GM19099 (cell line): Measurements from ENCODE around the gene TSPAN18.

Source experiments
- POLR2A ChIP-seq: IDR thresholded peaks from 3 replicates; pipeline ENCODE4 v1.6.1; 2011; ENCODE audit warnings: low read depth; ENCODE audit not compliant: insufficient read length; ENCODE audit errors: extremely low read depth

The TSPAN18 gene

DNA sequence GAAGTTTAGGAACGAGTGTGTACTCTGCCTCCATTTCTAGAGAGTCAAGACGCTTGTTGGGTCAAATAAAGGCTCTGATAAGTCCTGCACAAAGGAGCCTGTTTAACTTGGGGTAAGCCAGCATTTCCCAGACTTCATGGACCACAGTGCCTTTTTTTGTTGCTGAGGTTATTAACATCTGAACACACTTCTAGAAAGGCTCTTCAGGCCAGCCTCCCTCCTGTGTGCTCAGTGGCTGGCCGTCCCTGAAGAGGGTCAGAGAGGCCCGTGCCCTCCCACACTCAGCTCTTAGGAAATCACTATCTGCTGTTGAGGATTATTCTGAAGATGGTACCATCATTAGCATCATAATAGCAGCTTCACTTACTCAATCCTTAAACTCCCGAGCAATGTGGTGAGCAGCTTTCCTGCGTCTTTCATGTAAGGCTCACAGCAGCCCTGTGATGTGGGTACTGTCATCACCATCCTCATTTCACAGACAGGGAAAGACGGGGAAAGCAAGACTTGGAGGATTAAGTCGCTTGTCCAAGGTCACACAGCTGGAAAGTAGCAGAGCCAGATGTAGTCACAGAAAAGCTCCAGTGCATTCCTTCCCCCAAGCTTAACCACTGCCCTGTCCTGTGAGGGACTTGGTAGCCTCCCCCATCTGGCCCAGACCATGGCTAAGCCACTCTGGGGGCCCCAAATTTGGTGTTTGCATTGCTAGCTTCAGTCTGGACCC lies 71.3 kb downstream of the TSPAN18 start:
- no peak for TF ChIP-seq POLR2A

DNA sequence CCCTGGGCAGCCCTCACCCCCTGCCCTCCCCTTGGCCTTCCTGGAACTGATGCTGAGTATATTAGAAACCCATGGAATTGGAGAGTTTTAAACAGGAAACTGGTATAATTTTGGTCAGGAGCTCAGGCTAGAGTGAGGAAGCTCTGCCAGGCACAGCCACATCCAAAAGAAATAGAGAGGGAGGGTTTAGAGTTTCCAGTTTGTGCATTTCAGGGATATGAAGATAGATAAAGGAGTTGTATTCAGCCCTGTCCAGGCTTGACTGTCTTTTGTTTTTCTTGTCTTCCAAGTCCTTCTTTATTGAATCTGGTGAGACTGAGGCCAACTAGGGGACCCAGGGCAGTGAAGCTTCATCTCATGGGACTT lies 71.8 kb downstream of the TSPAN18 start:
- no peak for TF ChIP-seq POLR2A

DNA sequence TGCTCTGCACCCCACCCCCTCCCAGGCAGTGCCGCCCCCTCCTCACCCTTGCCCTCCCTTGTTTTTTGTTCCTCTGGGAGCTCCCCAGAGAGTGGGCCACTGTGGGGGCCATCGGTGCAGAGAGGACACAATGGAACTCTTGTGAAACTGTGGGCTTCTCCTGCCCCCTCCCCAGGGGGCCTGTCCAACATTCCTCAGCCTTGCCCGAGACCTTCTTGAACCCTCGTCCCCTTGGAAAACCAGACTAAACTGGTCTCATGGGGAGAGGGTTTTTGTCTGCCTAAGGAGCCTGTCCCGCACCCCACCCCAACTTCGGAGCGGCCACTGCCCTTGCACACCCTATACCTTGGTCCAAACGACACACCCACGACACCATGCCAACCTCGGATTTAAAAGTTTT lies 72.2 kb downstream of the TSPAN18 start:
- TF ChIP-seq POLR2A, result no peak

DNA sequence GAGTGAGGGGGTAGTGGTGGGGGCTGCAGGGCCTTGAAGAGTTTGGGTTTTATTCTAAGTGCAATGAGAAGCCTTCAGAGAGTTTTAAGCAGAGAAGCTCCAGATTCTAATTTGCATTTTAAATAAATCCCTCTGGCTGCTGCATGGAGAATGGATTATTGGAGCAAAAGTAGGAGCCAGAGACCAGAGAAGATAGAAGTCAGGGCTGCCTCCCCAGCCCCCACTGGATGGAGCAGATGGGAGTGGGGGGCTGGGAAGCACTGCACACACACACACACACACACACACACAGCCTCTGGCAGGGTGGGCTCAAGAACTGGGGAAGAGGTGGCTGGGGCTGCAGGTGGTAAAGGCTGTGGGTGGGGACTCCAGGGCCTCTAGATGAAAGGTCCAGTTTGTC lies 75.6 kb downstream of the TSPAN18 start:
- TF ChIP-seq POLR2A, result no peak

DNA sequence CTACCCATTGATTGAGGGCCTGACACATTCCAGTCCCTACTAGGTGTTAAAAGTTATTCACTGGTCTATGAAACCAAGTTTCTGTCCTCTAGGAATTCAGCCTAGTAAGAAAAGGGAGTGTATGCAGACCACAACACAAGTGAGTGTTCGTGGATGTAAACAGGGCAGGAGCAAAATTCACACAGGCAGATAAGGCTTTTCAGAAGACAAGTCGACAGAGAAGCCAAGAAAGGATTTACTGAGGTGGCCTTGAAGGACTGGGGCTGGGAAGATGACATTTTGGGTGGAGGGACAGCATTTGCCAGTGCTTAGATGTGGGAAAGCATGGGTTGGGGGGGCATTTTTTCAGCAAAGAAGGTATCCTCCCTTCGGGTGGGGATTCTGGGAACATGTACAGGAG lies 76.2 kb downstream of the TSPAN18 start:
- TF ChIP-seq POLR2A, result no peak

DNA sequence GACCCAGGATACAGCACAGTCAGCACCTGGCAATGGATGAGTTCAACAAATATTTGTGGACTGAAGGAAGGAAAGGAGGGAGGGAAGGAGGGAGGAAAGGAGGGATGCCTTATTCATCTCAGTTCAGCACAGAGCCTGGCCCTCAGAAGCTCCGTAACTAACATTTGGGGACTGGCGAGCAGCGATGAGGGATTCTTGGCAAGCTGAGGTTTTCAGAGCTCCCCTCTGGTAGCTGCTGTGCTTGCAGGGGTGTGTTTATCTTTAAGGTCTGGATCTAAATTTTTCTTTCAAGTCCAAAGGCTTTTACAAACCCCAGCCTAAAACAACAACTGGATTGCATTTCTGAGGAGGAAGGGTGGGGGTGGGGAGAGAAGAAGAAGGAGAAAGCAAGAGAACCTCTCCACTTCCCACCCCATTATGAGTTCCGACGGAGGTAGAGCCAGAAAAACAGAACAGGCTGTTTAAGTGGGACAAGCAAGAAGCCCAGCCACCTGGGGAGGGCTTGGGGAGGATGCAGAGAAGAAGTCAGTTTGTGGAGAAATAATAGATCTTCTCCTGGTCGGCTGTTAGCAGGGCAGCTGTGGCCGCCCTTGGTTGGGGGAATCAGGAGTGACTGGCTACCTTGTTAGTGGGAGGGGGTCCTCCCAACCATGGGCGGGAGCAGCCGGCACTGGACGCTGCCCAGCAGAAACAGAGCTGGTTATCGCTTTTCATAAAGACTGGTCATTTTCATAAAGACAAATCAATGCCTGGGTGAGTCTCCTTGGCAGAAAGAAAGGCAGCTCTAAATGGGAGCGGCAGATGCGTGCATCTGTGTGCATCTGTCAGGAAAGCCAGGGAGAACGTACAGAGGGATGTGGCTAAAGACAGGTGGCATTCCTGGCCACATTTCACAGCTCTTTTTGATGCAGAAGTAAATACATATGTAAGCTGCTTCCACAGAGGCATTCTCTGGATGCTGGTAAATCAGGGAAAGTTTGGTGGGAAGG lies 78.0 kb downstream of the TSPAN18 start:
- TF ChIP-seq POLR2A, result no peak

DNA sequence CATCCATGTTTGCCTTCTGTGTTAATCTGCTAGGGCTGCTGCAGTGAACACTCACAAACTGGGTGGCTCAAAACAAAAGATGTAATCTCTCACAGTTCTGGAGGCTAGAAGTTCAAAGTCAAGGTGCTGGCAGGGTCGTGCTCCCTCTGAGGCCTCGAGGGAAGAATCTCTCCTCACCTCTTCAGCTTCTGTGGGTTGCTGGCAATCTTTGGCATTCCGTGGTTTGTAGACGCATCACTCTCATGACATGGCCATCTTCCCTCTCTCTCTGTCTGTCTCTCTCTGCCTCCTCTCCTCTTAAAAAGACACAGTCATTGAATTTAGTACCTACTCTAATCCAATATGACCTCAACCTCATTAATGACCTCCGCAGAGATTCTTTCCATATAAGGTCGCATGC lies 78.8 kb downstream of the TSPAN18 start:
- no peak for TF ChIP-seq POLR2A

DNA sequence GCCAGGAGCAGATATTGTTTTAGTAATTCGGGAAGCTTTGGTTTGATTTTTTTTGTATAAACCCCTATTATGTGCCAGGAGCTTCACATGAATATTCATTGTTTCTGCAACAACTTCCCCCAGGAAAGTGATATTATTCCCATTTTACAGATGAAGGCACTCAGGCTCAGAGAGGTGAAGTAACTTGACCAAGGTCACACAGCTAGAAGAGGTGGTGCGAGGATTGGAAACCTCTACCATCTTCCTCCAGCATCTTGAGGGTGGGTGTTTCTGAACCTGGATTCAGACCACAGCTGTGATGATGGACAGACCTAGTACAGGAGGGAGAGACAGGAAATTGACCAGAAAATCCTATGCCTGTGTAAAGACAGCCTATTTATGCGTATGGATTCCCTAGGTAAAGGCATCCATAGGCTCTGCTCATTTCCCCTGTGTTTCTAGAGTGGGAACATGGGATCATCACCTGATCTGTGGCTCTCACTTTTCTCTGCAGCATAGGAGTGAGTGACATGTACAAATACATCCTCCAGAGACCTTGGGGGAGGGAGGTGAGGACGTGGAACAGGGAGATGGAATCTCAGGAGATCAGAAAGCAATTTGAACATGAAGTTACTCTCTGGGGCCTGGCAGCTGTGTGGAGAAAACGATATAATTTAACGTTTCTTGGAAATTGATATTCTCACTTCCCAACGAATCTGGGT lies 81.4 kb downstream of the TSPAN18 start:
- TF ChIP-seq POLR2A, result no peak

DNA sequence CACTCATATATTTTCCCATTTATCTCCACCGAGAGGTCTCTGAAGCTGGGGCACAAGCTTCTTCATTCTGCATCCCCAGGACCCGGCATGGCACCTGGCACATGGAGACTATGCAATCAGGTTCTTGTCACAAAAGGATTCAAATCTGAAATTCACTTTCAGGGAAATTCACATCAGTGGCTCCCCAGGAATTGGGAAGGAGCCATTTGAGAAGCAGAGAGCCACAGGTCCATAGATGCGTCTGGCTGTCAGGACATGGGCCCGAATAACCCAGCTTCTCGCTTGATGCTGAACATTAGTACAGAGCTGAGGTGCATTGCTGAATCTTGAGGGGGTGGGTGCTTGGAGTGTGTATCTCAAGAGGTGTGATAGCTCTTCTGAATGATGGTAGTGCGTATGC lies 82.5 kb downstream of the TSPAN18 start:
- no peak for TF ChIP-seq POLR2A

DNA sequence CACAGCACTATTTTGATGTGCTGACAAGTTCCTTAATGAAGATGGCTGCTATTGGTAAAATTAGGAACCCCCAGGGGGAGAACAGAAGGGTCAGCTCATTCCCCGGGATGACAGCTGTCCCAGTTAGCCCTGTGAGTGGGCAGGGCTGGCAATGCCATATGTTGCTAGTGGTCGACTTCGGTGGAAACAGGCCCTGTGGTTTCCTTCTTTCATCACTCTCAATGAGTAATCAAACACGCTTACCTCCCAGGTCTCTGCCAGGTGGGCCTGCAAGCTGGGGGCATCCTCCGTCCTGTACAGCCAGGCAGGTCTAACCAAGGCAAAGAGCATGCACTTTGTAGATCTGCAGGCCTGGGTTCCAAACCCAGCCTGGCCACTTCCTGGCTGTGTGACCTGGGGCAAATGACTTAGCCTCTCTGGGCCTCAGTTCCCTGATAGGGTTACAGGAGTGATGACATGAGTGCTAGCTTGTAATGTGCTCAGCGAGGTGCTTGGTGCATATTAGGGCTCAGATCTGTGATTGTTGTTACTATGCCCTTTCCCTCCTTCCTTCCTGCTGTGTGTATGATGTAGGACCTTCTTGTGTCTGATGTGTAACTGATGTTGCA lies 85.2 kb downstream of the TSPAN18 start:
- no peak for TF ChIP-seq POLR2A

DNA sequence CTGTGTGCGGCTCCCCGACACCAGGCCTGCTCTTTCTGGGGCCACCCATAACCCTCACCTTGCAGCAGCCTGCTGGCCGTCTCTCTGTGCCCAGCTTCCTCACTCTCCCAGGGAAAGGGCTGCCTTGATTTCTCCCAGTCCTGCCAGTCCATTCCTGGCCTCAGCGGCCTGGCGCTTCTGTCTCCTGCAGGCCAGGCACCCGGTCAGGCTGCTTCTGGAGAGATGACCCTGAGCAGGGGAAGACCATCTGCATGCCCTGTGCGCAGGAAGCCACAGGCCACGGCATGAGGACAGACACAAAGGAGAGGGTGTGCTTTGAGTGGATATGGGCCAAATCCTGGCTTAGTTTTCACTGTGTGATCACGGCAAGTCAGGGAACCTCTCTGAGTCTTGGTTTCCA lies 86.2 kb downstream of the TSPAN18 start:
- no peak for TF ChIP-seq POLR2A

DNA sequence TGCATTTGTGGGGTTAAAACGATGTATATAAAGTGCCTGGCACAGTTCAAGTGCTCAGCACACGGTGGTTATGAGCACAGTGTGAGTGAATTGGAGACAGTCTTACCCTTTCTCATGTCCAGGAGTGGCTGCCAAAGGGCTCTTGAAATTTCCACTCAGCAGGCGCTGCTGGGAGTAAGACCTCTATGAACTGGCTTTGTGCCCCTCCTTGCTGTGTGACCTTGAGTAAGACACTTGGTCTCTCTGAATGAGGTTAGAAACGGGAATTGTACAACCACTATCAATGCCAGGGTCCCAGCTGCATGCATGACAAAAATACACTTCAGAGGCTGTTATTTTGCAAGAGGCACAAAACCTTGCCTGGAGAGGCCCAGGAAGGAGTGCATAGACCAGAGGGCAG lies 86.6 kb downstream of the TSPAN18 start:
- TF ChIP-seq POLR2A, result no peak

DNA sequence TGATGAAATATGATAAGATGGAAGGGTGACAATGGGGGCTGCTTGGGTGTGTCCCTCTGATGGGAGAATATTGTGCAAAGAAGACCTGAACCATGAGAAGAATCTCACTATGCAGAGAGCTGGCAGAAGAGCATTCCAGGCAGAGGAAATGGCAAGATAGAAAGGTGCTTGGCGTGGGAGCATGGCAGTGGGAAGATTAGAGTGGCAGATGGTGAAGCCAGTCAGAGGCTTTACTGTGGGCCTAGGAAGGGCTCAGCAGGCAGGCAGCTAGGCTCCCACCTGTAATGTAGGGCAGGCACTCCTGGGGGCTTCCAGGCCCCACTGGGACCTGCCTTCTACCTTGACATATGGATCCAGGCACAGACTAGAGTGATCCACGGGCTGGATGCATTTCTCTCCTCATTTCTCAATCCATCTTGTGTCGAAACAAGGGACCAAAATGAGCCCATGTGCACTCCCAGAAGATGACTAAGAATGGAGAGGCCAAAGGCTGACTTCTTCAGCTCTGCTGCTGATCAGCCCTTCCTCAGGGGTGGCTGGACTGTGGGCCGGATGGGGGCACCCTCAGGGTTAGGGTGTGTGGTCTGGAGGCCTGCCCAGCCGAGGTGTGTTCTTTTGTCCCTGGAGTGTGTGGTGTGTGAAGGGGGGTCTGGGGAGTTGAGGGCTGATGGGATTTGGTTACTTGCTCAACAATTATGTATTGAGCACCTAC lies 88.3 kb downstream of the TSPAN18 start:
- TF ChIP-seq POLR2A, result no peak

DNA sequence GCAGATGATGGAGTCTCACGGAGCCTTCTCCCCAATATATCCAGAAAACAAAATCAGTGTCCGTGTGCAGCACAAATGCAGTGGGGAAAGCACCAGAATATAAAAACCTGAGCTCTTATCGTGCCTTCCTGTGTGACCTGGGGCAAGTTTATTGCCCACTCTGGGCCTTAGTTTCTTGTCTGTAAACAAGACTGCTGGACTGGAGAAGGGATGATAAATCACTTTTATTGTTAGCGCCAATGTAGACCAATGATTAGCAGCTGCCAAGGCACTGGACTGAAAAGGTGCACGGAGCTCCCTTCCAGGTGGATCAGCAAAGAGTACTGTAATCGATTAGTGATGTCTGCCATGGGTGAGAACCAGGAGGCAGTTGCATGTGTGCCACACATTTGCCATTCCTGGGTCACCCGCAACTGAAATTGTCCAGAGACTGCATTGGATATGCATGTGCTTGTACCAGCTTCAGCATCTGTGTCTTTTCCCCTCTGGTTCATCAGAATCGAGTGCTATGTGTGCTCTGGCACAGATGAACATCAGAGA lies 89.2 kb downstream of the TSPAN18 start:
- TF ChIP-seq POLR2A, result no peak
